GM12801 (cell line): ENCODE measurements around the gene ARHGEF16.

Experiments
- TF ChIP-seq, protein P1 (sequence below): IDR thresholded peaks from one replicate; pipeline ENCODE4 v1.5.1; 2011; ENCODE audit warnings: control low read depth; ENCODE audit not compliant: insufficient read length; ENCODE audit errors: extremely low read depth

Gene ARHGEF16

DNA sequence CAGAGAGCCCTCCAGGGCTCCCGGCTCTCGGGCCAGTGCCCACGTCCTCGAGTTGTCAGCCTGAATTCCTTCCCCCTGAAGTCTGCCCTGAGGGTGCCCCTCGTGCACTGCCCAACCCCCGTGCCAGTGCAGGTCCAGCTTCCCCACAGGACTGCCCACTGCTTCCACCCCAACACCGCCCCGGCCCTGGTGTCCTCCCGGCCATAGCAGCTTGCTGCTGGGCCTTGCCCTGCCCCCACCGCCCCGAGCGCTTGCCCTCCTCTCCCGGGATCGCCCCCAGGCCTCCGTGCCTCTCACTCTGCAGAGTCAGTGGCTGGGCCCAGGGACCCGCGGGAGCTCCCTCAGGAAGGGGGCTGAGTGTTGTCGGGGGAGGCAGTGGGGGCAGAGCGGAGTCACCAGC is 24.1 kb upstream of the ARHGEF16 start:
- TF ChIP-seq, protein P1, sequence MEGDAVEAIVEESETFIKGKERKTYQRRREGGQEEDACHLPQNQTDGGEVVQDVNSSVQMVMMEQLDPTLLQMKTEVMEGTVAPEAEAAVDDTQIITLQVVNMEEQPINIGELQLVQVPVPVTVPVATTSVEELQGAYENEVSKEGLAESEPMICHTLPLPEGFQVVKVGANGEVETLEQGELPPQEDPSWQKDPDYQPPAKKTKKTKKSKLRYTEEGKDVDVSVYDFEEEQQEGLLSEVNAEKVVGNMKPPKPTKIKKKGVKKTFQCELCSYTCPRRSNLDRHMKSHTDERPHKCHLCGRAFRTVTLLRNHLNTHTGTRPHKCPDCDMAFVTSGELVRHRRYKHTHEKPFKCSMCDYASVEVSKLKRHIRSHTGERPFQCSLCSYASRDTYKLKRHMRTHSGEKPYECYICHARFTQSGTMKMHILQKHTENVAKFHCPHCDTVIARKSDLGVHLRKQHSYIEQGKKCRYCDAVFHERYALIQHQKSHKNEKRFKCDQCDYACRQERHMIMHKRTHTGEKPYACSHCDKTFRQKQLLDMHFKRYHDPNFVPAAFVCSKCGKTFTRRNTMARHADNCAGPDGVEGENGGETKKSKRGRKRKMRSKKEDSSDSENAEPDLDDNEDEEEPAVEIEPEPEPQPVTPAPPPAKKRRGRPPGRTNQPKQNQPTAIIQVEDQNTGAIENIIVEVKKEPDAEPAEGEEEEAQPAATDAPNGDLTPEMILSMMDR: no peak

DNA sequence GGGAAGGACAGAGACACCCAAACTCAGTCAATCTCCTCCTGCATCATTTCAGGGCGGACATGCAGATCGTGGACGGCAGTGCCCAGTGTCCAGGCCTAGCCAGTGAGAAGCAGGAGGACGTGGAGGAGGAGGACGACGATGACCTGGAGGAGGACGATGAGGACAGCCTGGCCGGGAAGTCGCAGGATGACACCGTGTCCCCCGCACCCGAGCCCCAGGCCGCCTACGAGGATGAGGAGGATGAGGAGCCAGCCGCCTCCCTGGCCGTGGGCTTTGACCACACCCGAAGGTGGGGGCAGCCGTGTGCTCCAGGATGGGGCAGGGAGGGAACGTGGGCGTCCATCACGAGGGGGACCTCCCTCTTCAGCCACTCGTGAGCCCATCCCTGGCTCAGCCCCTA is 23.6 kb upstream of the ARHGEF16 start:
- TF ChIP-seq, protein P1: no peak

DNA sequence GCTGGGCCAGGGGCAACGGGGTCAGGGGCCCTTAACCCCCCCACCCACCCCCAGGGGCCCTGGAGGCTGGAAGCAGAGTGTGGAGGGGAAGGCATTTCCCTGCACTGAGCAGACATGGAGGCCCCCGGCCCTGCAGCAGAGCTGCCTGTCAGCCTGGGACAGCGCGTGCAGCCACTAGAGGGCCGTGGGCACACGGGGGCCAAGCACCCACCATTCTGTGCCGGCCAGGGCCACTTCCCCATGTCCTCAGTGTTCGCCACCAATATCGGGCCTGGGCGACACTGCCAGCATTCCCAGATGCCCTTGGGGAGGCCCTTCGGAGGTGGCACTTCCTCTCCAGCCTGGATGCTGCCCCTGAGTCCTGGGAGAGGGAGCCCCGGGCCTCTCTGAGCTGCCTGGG is 23.2 kb upstream of the ARHGEF16 start:
- TF ChIP-seq, protein P1: no peak

- TF ChIP-seq, protein P1: no peak
These were observed 22.8 kb upstream of the ARHGEF16 start for GRCh38 chr1:3431686-3432085.

GRCh38 chr1:3432306-3432705 is 22.2 kb upstream of the ARHGEF16 start:
- TF ChIP-seq, protein P1: no peak

DNA sequence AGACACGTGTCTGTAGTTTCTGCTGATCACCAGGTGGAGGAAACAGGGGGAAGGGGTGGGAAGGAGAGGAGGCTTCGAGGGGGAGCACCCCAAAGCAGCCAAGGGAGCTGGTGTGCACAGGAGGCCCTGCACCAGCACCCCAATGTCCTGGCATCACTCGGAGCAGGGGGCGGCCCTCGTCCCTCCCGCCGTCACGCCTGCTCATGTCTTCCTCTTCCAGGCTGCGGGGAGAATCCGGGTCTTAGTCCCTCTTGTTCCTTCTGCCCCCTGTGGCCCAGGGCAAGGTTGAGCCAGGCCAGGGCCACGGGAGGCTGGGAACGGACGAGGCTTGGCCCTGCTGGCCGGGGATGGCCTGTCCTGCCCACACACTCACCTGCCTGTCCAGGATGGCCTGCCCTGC is 21.4 kb upstream of the ARHGEF16 start:
- TF ChIP-seq, protein P1: no peak

DNA sequence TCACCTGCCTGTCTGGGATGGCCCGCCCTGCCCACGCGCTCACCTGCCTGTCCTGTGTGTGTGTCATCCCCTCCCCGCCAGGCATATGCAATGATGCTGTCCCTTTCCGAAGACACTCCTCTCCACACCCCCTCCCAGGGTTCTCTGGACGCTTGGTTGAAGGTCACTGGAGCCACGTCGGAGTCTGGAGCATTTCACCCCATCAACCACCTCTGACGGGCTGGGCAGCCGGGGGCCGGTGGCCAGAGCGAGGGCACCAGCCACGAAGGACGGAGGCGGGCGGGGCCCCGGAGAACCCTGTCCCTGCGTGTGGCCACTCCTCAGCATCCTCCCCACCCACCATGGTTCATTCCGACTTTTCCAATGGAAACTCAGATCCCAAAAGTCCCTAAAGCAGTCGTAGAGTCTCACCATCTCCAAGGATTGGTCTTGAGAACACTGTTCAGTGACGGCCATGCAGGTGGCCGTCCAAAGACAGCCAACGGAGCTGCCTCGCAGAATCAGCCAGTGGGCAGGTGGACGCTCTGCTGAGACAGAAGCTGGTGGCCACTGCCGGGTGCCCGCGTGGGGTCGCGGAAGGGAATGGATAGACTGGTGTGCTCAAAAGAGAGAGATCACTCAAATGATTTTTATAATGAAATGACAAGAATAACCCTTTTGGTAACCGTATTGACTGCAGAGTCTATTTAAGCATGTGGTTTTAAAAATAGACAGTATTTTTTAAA is 20.7 kb upstream of the ARHGEF16 start:
- TF ChIP-seq, protein P1: no peak
